Transverse colon (tissue), 4 donors: ENCODE results near the gene OMP. TPM values are rescaled to one million over a fixed set of nuclear protein-coding genes. Genes with fewer than 3 reads are reported as not detected.

Experiments used
- DNase-seq: peaks from one replicate; pipeline ENCODE4 v3.0.0-alpha.2; 2019
- H3K27ac ChIP-seq, 4 donors: fragments of 200-600 bp; sonication (generic); 2 replicates each; pipeline ENCODE4 v1.5.1; 2016 to 2018; ENCODE audit warnings: inconsistent platforms in 4 of 4
- H3K27me3 ChIP-seq: fragments of 200-600 bp; sonication (generic); 2 replicates; pipeline ENCODE4 v1.5.1; 2017; ENCODE audit warnings: inconsistent platforms
- H3K36me3 ChIP-seq, 4 donors: fragments of 200-600 bp; sonication (generic); 2 replicates each; pipeline ENCODE4 v1.5.1; 2017 to 2019; ENCODE audit warnings: inconsistent platforms in 4 of 4
- H3K4me1 ChIP-seq, 4 donors: fragments of 200-600 bp; sonication (generic); 2 replicates each; pipeline ENCODE4 v1.5.1; 2017 to 2020; ENCODE audit warnings: inconsistent platforms in 4 of 4
- H3K4me3 ChIP-seq, 4 donors: fragments of 200-600 bp; sonication (generic); 1 replicate in 1 of 4; 2 replicates in 3 of 4; pipeline versions ENCODE4 v1.5.1 to v1.6.1; 2017 to 2019; ENCODE audit warnings: inconsistent platforms in 4 of 4
- H3K9me3 ChIP-seq, 2 donors: fragments of 200-600 bp; sonication (generic); 2 replicates each; pipeline ENCODE4 v1.5.1; 2017 to 2019; ENCODE audit warnings: inconsistent platforms in 2 of 2
- CTCF ChIP-seq, 5 experiments: fragments of 200-600 bp in 3 of 5; fragments of 450-650 bp in 2 of 5; sonication (generic) in 3 of 5; IDR thresholded peaks; 1 replicate in 2 of 5; 2 replicates in 3 of 5; pipeline ENCODE4 v1.5.1; 2016 to 2017; ENCODE audit warnings: antibody characterized with exemption in 5 of 5, inconsistent platforms in 3 of 5, mild to moderate bottlenecking in 2 of 5, moderate library complexity in 1 of 5
- EP300 ChIP-seq: sonication (generic); formaldehyde crosslinking; IDR thresholded peaks from one replicate; pipeline ENCODE4 v1.6.1; 2017; ENCODE audit warnings: antibody characterized with exemption, low read depth
- POLR2A ChIP-seq: fragments of 450-650 bp; IDR thresholded peaks from one replicate; pipeline ENCODE4 v1.6.1; 2016; ENCODE audit warnings: antibody characterized with exemption, mild to moderate bottlenecking, moderate library complexity
- POLR2AphosphoS5 ChIP-seq, 3 donors: sonication (generic); formaldehyde crosslinking; IDR thresholded peaks; one replicate each; pipeline ENCODE4 v1.6.1; 2016; ENCODE audit warnings: antibody characterized with exemption in 3 of 3
- WGBS, 2 donors: methylation state at CpG; one replicate each; pipeline ENCODE4 v1.1.5; 2018; ENCODE audit warnings: low coverage in 1 of 2; 5-methylcytosine and 5-hydroxymethylcytosine counted together
- in situ Hi-C, 4 donors: fragments of 200-750 bp; cut with MboI; loops; one replicate each; pipeline versions ENCODE4 v1.15.0 to v1.15.1; 2017; ENCODE audit warnings: low sequenced_read_pairs in 3 of 4, low pct_ligation_motif_present in 1 of 4, low pct_unique_long_range_greater_than_20kb in 1 of 4
- intact Hi-C: fragments of 100-400 bp; cut with DNase I; formaldehyde crosslinking; loops from one replicate; pipeline ENCODE4 v1.15.1; 2023; ENCODE audit warnings: low total_unique reads
- total RNA-seq, 4 donors: library from RNA; depleted of rRNA; stranded (reverse); fragments of >200 nt; gene quantifications; one replicate each; pipeline ENCODE4 v1.1.0, GENCODE V29; 2016

Gene OMP
- total RNA-seq, 4 donors from 2014 or later: 16.0 to 126 (median 49.4) TPM

GRCh38 chr11:77147668-77148321, 45.2 kb downstream of the OMP start:
- H3K9me3 ChIP-seq: no peaks in the 10 kb centered on the region
- H3K36me3 ChIP-seq: no peaks in the 10 kb centered on the region
- no peak for TF ChIP-seq POLR2AphosphoS5 (IDR thresholded peaks at IDR 0.05)
- no peak for TF ChIP-seq POLR2A
- no peak for TF ChIP-seq EP300
- no peak for TF ChIP-seq CTCF (IDR thresholded peaks at IDR 0.05)
- no peaks in the 10 kb centered on the region for H3K27me3 ChIP-seq
- intact Hi-C loops: no loop called here
- in situ Hi-C loops: no loop called here
- DNase-seq: peak; percentile 46
- H3K27ac ChIP-seq: no peak overlapping the region
- peaks cover 0 to 22% (median 8%) of the 10 kb centered on the region in 4 donors for H3K4me1 ChIP-seq
- 19% methylated on average over 31 of the region's 47 CpGs; no CpG with 5 or more reads in 1 of the 2 donors for WGBS, 2 donors
- H3K4me3 ChIP-seq: peak overlapping the region in 3 of 4 donors; percentile 7 to 25 (median 13)

GRCh38 chr11:77148963-77149715, 46.5 kb downstream of the OMP start:
- 97% methylated on average over 6 of the region's 8 CpGs; no CpG with 5 or more reads in 1 of the 2 donors for WGBS, 2 donors
- Histone ChIP-seq H3K4me3 (no peak overlapping the region), H3K27me3 (no peaks in the 10 kb centered on the region), H3K9me3 (no peaks in the 10 kb centered on the region), H3K27ac (no peak overlapping the region), H3K4me1 (peaks cover 0 to 25% (median 10%) of the 10 kb centered on the region in 4 donors), H3K36me3 (no peaks in the 10 kb centered on the region)
- TF ChIP-seq CTCF (IDR thresholded peaks at IDR 0.05) (no peak), POLR2AphosphoS5 (IDR thresholded peaks at IDR 0.05) (no peak), POLR2A (no peak), EP300 (no peak)
- intact Hi-C loops: no loop called here
- in situ Hi-C loops: no loop called here
- no peak for DNase-seq

GRCh38 chr11:77149716-77150392, 47.2 kb downstream of the OMP start:
- no peak for TF ChIP-seq CTCF (IDR thresholded peaks at IDR 0.05)
- no peak for TF ChIP-seq POLR2A
- TF ChIP-seq EP300: no peak
- no peak for TF ChIP-seq POLR2AphosphoS5 (IDR thresholded peaks at IDR 0.05)
- no peak for DNase-seq
- intact Hi-C loops: no loop called here
- WGBS, 2 donors: 91% methylated on average over 12 of the region's 12 CpGs; no CpG with 5 or more reads in 1 of the 2 donors
- Histone ChIP-seq H3K4me3 (no peak overlapping the region), H3K27ac (no peak overlapping the region), H3K4me1 (peaks cover 0 to 25% (median 10%) of the 10 kb centered on the region in 4 donors), H3K27me3 (no peaks in the 10 kb centered on the region), H3K36me3 (no peaks in the 10 kb centered on the region), H3K9me3 (no peaks in the 10 kb centered on the region)
- in situ Hi-C loops: no loop called here

- Histone ChIP-seq H3K9me3 (no peaks in the 10 kb centered on the region), H3K4me3 (no peak overlapping the region), H3K27ac (no peak overlapping the region), H3K36me3 (no peaks in the 10 kb centered on the region), H3K27me3 (no peaks in the 10 kb centered on the region), H3K4me1 (peaks cover 0 to 19% (median 8%) of the 10 kb centered on the region in 4 donors)
- DNase-seq: no peak
- in situ Hi-C loops: no loop called here
- intact Hi-C loops: no loop called here
- WGBS, 2 donors: 87% methylated on average over 10 of the region's 10 CpGs; no CpG with 5 or more reads in 1 of the 2 donors
- no peak for TF ChIP-seq CTCF (IDR thresholded peaks at IDR 0.05)
- no peak for TF ChIP-seq POLR2AphosphoS5 (IDR thresholded peaks at IDR 0.05)
- TF ChIP-seq EP300: no peak
- TF ChIP-seq POLR2A: no peak
These were observed 48.2 kb downstream of the OMP start for GRCh38 chr11:77150836-77151235.
